DOHH2 (cell line): ENCODE results near the gene KCNQ1.

Experiments used
- H3F3A ChIP-seq: fragments of 200-600 bp; sonication (generic), shearing (Covaris generic); 2 replicates; pipeline ENCODE4 v1.6.0; 2016; ENCODE audit warnings: antibody characterized with exemption, mild to moderate bottlenecking; ENCODE audit not compliant: control insufficient read depth, insufficient read depth
- H3K27ac ChIP-seq: fragments of 200-600 bp; sonication (generic); 2 replicates; pipeline ENCODE4 v1.5.1; 2014; ENCODE audit warnings: low read depth, mild to moderate bottlenecking, low read length, moderate library complexity
- H3K27me3 ChIP-seq: fragments of 200-600 bp; sonication (generic); 2 replicates; pipeline ENCODE4 v1.6.1; 2014; ENCODE audit warnings: mild to moderate bottlenecking, low read length, mixed read lengths; ENCODE audit not compliant: control insufficient read depth
- H3K36me3 ChIP-seq: fragments of 200-600 bp; sonication (generic); 2 replicates; pipeline ENCODE4 v1.6.1; 2014; ENCODE audit warnings: mild to moderate bottlenecking, low read length, moderate library complexity, mixed read lengths; ENCODE audit not compliant: control insufficient read depth
- H3K4me1 ChIP-seq: fragments of 200-600 bp; sonication (generic); 2 replicates; pipeline ENCODE4 v1.6.1; 2014; ENCODE audit warnings: mild to moderate bottlenecking, low read length, mixed read lengths; ENCODE audit not compliant: control insufficient read depth
- H3K4me2 ChIP-seq: fragments of 200-600 bp; sonication (generic); 2 replicates; pipeline ENCODE4 v1.6.0; 2014; ENCODE audit warnings: mild to moderate bottlenecking, low read length, moderate library complexity
- H3K4me3 ChIP-seq: fragments of 200-600 bp; sonication (generic); 2 replicates; pipeline ENCODE4 v1.5.1; 2014; ENCODE audit warnings: mild to moderate bottlenecking, low read length, mixed read lengths
- H3K79me2 ChIP-seq: fragments of 200-600 bp; sonication (generic); 2 replicates; pipeline ENCODE4 v1.6.1; 2014; ENCODE audit warnings: mild to moderate bottlenecking, low read length, mixed read lengths; ENCODE audit not compliant: control insufficient read depth
- H3K9me2 ChIP-seq: fragments of 200-600 bp; sonication (generic); replicated peaks from 2 replicates; pipeline ENCODE4 v1.6.1; 2014; ENCODE audit warnings: mild to moderate bottlenecking, low read length, mixed read lengths; ENCODE audit not compliant: control insufficient read depth
- H3K9me3 ChIP-seq: fragments of 200-600 bp; sonication (generic); 2 replicates; pipeline ENCODE4 v1.6.1; 2014; ENCODE audit warnings: antibody characterized with exemption, low read length, mixed read lengths; ENCODE audit not compliant: control insufficient read depth, insufficient read depth
- H4K20me1 ChIP-seq: fragments of 200-600 bp; sonication (generic); 2 replicates; pipeline ENCODE4 v1.6.0; 2014; ENCODE audit warnings: low read depth, mild to moderate bottlenecking, antibody characterized with exemption, low read length, moderate library complexity; ENCODE audit not compliant: control insufficient read depth, insufficient read depth
- CTCF ChIP-seq: fragments of 200-600 bp; sonication (generic); IDR thresholded peaks from one replicate; pipeline ENCODE4 v1.5.1; 2014; ENCODE audit warnings: antibody characterized with exemption, mild to moderate bottlenecking, low read depth, low read length; ENCODE audit not compliant: poor library complexity, severe bottlenecking
- EZH2phosphoT487 ChIP-seq: fragments of 200-600 bp; sonication (generic); IDR thresholded peaks from 2 replicates; pipeline ENCODE4 v1.6.1; 2017; ENCODE audit warnings: borderline replicate concordance, mild to moderate bottlenecking, antibody characterized with exemption, low read length, moderate library complexity, mixed read lengths

Gene KCNQ1

DNA sequence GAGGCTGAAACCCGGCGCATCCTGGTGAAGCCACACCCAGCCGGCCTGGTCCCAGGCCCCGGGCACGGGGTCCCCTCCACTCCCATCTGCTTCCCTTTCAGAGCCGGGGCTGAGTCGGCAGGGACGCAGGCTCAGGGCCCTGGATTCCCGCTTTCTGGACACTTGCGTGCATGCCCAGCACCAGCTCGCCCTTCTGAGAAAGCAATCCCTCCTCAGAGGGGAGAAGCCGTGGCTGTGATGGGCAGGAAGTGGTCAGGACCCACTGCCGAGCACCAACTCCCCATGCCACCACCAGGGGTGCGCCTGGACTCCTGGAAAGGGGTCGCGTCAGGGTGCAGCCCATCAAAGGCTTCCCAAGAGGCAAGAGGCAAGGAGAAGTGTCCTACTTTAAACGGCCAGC is 425.7 kb downstream of the KCNQ1 start:
- no peaks in the 10 kb centered on the region for H3K36me3 ChIP-seq
- H3K4me2 ChIP-seq, result no peak overlapping the region
- no peaks in the 10 kb centered on the region for H4K20me1 ChIP-seq
- H3K9me3 ChIP-seq, result no peaks in the 10 kb centered on the region
- H3K27ac ChIP-seq, result no peak overlapping the region
- no peaks in the 10 kb centered on the region for H3K9me2 ChIP-seq
- H3K4me3 ChIP-seq, result no peak overlapping the region
- no peaks in the 10 kb centered on the region for H3K4me1 ChIP-seq
- no peaks in the 10 kb centered on the region for H3F3A ChIP-seq
- no peak for TF ChIP-seq CTCF
- TF ChIP-seq EZH2phosphoT487, result no peak
- no peaks in the 10 kb centered on the region for H3K27me3 ChIP-seq
- no peaks in the 10 kb centered on the region for H3K79me2 ChIP-seq

GRCh38 chr11:2870969-2871680 is 426.3 kb downstream of the KCNQ1 start:
- no peak overlapping the region for H3K4me3 ChIP-seq
- no peaks in the 10 kb centered on the region for H3K9me2 ChIP-seq
- H3K4me1 ChIP-seq, result no peaks in the 10 kb centered on the region
- no peaks in the 10 kb centered on the region for H4K20me1 ChIP-seq
- H3K36me3 ChIP-seq, result no peaks in the 10 kb centered on the region
- no peak overlapping the region for H3K4me2 ChIP-seq
- no peaks in the 10 kb centered on the region for H3F3A ChIP-seq
- H3K79me2 ChIP-seq, result no peaks in the 10 kb centered on the region
- H3K9me3 ChIP-seq, result no peaks in the 10 kb centered on the region
- TF ChIP-seq EZH2phosphoT487 (no peak), CTCF (no peak)
- no peaks in the 10 kb centered on the region for H3K27me3 ChIP-seq
- no peak overlapping the region for H3K27ac ChIP-seq

DNA sequence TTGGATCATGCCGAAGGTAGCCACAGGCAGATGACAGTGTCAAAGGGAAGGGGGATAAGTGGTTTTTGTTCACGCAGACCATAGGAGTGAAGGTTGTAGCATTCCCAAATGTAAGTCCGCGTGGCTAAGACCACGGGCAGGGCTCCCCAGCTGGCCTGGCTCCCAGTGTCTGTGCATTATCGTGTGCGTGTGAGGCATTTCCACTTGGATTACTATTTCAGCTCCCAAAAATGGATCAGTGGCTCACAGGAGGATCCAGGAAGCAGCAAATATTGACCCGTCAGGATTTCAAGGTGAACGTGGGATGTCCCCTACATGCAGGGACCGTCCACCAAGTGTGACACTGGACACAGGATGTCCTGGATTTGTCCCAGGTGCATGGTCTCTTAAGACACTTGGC is 430.2 kb downstream of the KCNQ1 start:
- H3F3A ChIP-seq, result no peaks in the 10 kb centered on the region
- H3K4me2 ChIP-seq, result no peak overlapping the region
- H4K20me1 ChIP-seq, result no peaks in the 10 kb centered on the region
- no peaks in the 10 kb centered on the region for H3K79me2 ChIP-seq
- H3K27ac ChIP-seq, result no peak overlapping the region
- H3K9me2 ChIP-seq, result no peaks in the 10 kb centered on the region
- TF ChIP-seq CTCF (no peak), EZH2phosphoT487 (no peak)
- no peaks in the 10 kb centered on the region for H3K4me1 ChIP-seq
- no peaks in the 10 kb centered on the region for H3K9me3 ChIP-seq
- no peaks in the 10 kb centered on the region for H3K36me3 ChIP-seq
- H3K27me3 ChIP-seq, result no peaks in the 10 kb centered on the region
- no peak overlapping the region for H3K4me3 ChIP-seq
